ENCODE data around the gene TCP11.

TCP11 gene

GRCh38 chr6:35174501-35174900 is 33.4 kb upstream of the TCP11 start:
- Histone ChIP-seq H3K9ac (no peak overlapping the region; a peak in 1 of 22 replicates), H4K20me1 (no peaks in the 10 kb centered on the region), H3K36me3 (no peaks in the 10 kb centered on the region), H3K4me3 (no peak overlapping the region), H3K4me1 (peaks cover 12 to 22% (median 19%) of the 10 kb centered on the region in 10 experiments), H3K4me2 (peak overlapping the region in 2 of 11 experiments; percentile 63 to 72; a peak in 1 of 22 replicates), H3K27me3 (no peaks in the 10 kb centered on the region), H3K9me3 (replicated peaks in 1 of 11) (peaks cover 0 to 7% (median 0%) of the 10 kb centered on the region in 11 experiments; a peak in 5 of 22 replicates), H3K27ac (peak overlapping the region in 4 of 11 experiments; percentile 58 to 83 (median 79); a peak in 6 of 22 replicates)
- TF ChIP-seq Cebpa-rat (IDR thresholded peaks at IDR 0.05), result no peak

- H3K27me3 ChIP-seq, result no peaks in the 10 kb centered on the region
- peak overlapping the region in 4 of 11 experiments; percentile 30 to 60 (median 48); a peak in 8 of 22 replicates for H3K9ac ChIP-seq
- peak overlapping the region in 8 of 11 experiments; percentile 14 to 83 (median 53); a peak in 13 of 22 replicates for H3K27ac ChIP-seq
- peaks cover 0 to 10% (median 0%) of the 10 kb centered on the region in 11 experiments; a peak in 5 of 22 replicates for H3K9me3 ChIP-seq (replicated peaks in 1 of 11)
- no peaks in the 10 kb centered on the region for H3K36me3 ChIP-seq
- H3K4me1 ChIP-seq, result peaks cover 12 to 22% (median 16%) of the 10 kb centered on the region in 10 experiments
- TF ChIP-seq Cebpa-rat (IDR thresholded peaks at IDR 0.05), result no peak
- H4K20me1 ChIP-seq, result no peaks in the 10 kb centered on the region
- H3K4me3 ChIP-seq, result no peak overlapping the region
- peak overlapping the region; percentile 45 to 89 (median 61) for H3K4me2 ChIP-seq
Observed at GRCh38 chr6:35174088-35174434, 32.9 kb upstream of the TCP11 start.

GRCh38 chr6:35173427-35174087 is 32.4 kb upstream of the TCP11 start:
- peaks cover 0 to 13% (median 0%) of the 10 kb centered on the region in 11 experiments; a peak in 5 of 22 replicates for H3K9me3 ChIP-seq (replicated peaks in 1 of 11)
- peak overlapping the region; percentile 45 to 89 (median 61) for H3K4me2 ChIP-seq
- peak overlapping the region in 4 of 11 experiments; percentile 30 to 60 (median 48); a peak in 9 of 22 replicates for H3K9ac ChIP-seq
- H3K27me3 ChIP-seq, result no peaks in the 10 kb centered on the region
- H3K4me3 ChIP-seq, result no peak overlapping the region
- H3K4me1 ChIP-seq, result peaks cover 9 to 22% (median 13%) of the 10 kb centered on the region in 10 experiments
- H3K36me3 ChIP-seq, result no peaks in the 10 kb centered on the region
- H4K20me1 ChIP-seq, result no peaks in the 10 kb centered on the region
- peak overlapping the region in 8 of 11 experiments; percentile 14 to 83 (median 53); a peak in 12 of 22 replicates for H3K27ac ChIP-seq
- TF ChIP-seq Cebpa-rat (IDR thresholded peaks at IDR 0.05), result no peak

- Histone ChIP-seq H3K27ac (peak overlapping the region in 5 of 11 experiments; percentile 11 to 83 (median 76); a peak in 8 of 22 replicates), H3K4me1 (peaks cover 9 to 22% (median 13%) of the 10 kb centered on the region in 10 experiments)
Observed at GRCh38 chr6:35173044-35173426, 31.9 kb upstream of the TCP11 start.

GRCh38 chr6:35170891-35171290 is 29.8 kb upstream of the TCP11 start:
- Histone ChIP-seq H4K20me1 (no peaks in the 10 kb centered on the region), H3K4me2 (no peak overlapping the region), H3K9ac (no peak overlapping the region), H3K27me3 (no peaks in the 10 kb centered on the region), H3K4me3 (no peak overlapping the region), H3K9me3 (replicated peaks in 1 of 11) (peaks cover 0 to 13% (median 0%) of the 10 kb centered on the region in 11 experiments; a peak in 5 of 22 replicates), H3K27ac (no peak overlapping the region), H3K4me1 (peaks cover 9 to 22% (median 13%) of the 10 kb centered on the region in 10 experiments), H3K36me3 (no peaks in the 10 kb centered on the region)
- TF ChIP-seq Cebpa-rat (IDR thresholded peaks at IDR 0.05), result no peak

More at GRCh38 chr6:35173044-35173426, 31.9 kb upstream of the TCP11 start:
- peak overlapping the region in 2 of 11 experiments; percentile 56 to 60; a peak in 3 of 22 replicates for H3K9ac ChIP-seq
- peaks cover 0 to 13% (median 0%) of the 10 kb centered on the region in 11 experiments; a peak in 5 of 22 replicates for H3K9me3 ChIP-seq (replicated peaks in 1 of 11)
- H3K27me3 ChIP-seq, result no peaks in the 10 kb centered on the region
- H4K20me1 ChIP-seq, result no peaks in the 10 kb centered on the region
- H3K4me3 ChIP-seq, result no peak overlapping the region
- H3K36me3 ChIP-seq, result no peaks in the 10 kb centered on the region
- TF ChIP-seq Cebpa-rat (IDR thresholded peaks at IDR 0.05), result no peak
- peak overlapping the region; percentile 45 to 89 (median 61); a peak in 21 of 22 replicates for H3K4me2 ChIP-seq

- no peak overlapping the region for H3K9ac ChIP-seq
- peaks cover 0 to 13% (median 0%) of the 10 kb centered on the region in 11 experiments; a peak in 5 of 22 replicates for H3K9me3 ChIP-seq (replicated peaks in 1 of 11)
- H3K4me2 ChIP-seq, result no peak overlapping the region
- no peaks in the 10 kb centered on the region for H3K27me3 ChIP-seq
- H4K20me1 ChIP-seq, result no peaks in the 10 kb centered on the region
- H3K27ac ChIP-seq, result no peak overlapping the region
- H3K36me3 ChIP-seq, result no peaks in the 10 kb centered on the region
- no peak for TF ChIP-seq Cebpa-rat (IDR thresholded peaks at IDR 0.05)
- peaks cover 9 to 22% (median 14%) of the 10 kb centered on the region in 10 experiments for H3K4me1 ChIP-seq
- H3K4me3 ChIP-seq, result no peak overlapping the region
Observed at GRCh38 chr6:35170166-35170565, 29.0 kb upstream of the TCP11 start.

GRCh38 chr6:35168461-35168861 is 27.3 kb upstream of the TCP11 start:
- Histone ChIP-seq H3K4me2 (no peak overlapping the region), H3K27me3 (no peaks in the 10 kb centered on the region), H3K9ac (no peak overlapping the region), H3K36me3 (no peaks in the 10 kb centered on the region), H4K20me1 (no peaks in the 10 kb centered on the region), H3K4me3 (no peak overlapping the region), H3K4me1 (peaks cover 3 to 13% (median 5%) of the 10 kb centered on the region in 10 experiments), H3K9me3 (replicated peaks in 1 of 11) (peaks cover 0 to 13% (median 0%) of the 10 kb centered on the region in 11 experiments; a peak in 5 of 22 replicates), H3K27ac (no peak overlapping the region)
- no peak for TF ChIP-seq Cebpa-rat (IDR thresholded peaks at IDR 0.05)

- no peak overlapping the region for H3K27ac ChIP-seq
- no peaks in the 10 kb centered on the region for H3K36me3 ChIP-seq
- TF ChIP-seq Cebpa-rat (IDR thresholded peaks at IDR 0.05), result no peak
- H3K4me1 ChIP-seq, result peaks cover 0 to 7% (median 0%) of the 10 kb centered on the region in 10 experiments; a peak in 1 of 20 replicates
- no peaks in the 10 kb centered on the region for H3K27me3 ChIP-seq
- H3K4me3 ChIP-seq, result no peak overlapping the region
- no peaks in the 10 kb centered on the region for H4K20me1 ChIP-seq
- no peak overlapping the region for H3K9ac ChIP-seq
- peaks cover 0 to 13% (median 0%) of the 10 kb centered on the region in 11 experiments; a peak in 6 of 22 replicates for H3K9me3 ChIP-seq (replicated peaks in 1 of 11)
- no peak overlapping the region for H3K4me2 ChIP-seq
Observed at GRCh38 chr6:35167505-35167904, 26.4 kb upstream of the TCP11 start.

- H3K36me3 ChIP-seq, result no peaks in the 10 kb centered on the region
- H4K20me1 ChIP-seq, result no peaks in the 10 kb centered on the region
- H3K27ac ChIP-seq, result no peak overlapping the region
- TF ChIP-seq Cebpa-rat (IDR thresholded peaks at IDR 0.05), result no peak
- H3K9ac ChIP-seq, result no peak overlapping the region
- peaks cover 0 to 13% (median 0%) of the 10 kb centered on the region in 11 experiments; a peak in 6 of 22 replicates for H3K9me3 ChIP-seq (replicated peaks in 1 of 11)
- no peak overlapping the region for H3K4me3 ChIP-seq
- peaks cover 0 to 7% (median 0%) of the 10 kb centered on the region in 10 experiments; a peak in 2 of 20 replicates for H3K4me1 ChIP-seq
- H3K27me3 ChIP-seq, result no peaks in the 10 kb centered on the region
- no peak overlapping the region for H3K4me2 ChIP-seq
Observed at GRCh38 chr6:35166520-35166919, 25.4 kb upstream of the TCP11 start.

Measured in BLaER1 treated with 17β-estradiol and CSF1 and Interleukin-3, amounts not matched to agents 10 nM and 100 nM (cell line).